HL-60/S4 (cell line): ENCODE measurements around the gene CCL11.
"Not testable (repeated sequence)": the region's sequence is repeated elsewhere in the genome, so short reads cannot be mapped to it uniquely, and the experiment has no call there.

ENCODE experiments used
- in situ Hi-C: fragments of 300-500 bp; cut with MboI; formaldehyde crosslinking; loops from 2 replicates; pipeline ENCODE4 v1.14.3; 2022; ENCODE audit warnings: low sequenced_read_pairs

CCL11 gene

GRCh38 chr17:34305606-34306005 lies 20.1 kb downstream of the CCL11 start:
- in situ Hi-C loops = no loop called here

DNA sequence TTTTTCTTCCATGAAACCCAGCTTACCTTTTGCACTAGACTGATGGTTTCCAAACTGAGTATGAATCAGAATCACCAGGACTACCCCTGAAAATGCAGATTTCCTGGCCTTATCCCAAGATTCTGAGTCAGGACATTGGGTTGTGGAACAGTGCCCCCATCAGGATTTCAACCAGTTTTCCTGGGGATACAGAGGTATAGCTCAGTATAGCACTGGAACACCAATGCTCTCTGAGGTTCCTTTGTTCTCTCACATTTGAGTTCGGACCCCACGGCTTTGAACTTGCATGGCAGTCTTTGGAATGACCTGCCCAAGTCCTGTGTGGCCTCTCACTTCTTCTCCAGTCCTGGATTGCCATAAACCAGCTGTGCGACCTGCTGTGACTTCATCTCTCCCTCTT lies 20.9 kb downstream of the CCL11 start:
- in situ Hi-C loops = no loop called here

- in situ Hi-C loops = no loop called here
Measured at GRCh38 chr17:34307110-34307509, 21.6 kb downstream of the CCL11 start.

GRCh38 chr17:34308371-34308770 lies 22.8 kb downstream of the CCL11 start:
- in situ Hi-C loops = no loop called here

DNA sequence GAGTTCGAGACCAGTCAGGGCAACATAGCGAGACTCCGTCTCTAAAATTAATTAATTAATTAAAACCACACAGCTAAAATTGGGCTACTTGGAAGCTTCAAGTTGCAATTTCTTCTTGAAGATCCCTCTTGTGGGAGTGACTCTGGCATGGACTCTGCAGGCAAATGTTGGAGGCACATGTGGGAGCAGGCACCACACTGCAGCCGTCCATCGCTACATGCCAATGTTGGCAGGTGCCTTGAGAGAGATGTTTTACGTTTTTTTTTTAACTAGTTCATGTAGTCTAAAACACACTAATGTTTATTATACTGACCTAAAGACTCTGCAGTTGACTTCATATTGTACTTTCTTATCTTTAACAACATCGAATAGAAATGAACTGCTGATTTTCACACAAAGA lies 25.7 kb downstream of the CCL11 start:
- in situ Hi-C loops = no loop called here

DNA sequence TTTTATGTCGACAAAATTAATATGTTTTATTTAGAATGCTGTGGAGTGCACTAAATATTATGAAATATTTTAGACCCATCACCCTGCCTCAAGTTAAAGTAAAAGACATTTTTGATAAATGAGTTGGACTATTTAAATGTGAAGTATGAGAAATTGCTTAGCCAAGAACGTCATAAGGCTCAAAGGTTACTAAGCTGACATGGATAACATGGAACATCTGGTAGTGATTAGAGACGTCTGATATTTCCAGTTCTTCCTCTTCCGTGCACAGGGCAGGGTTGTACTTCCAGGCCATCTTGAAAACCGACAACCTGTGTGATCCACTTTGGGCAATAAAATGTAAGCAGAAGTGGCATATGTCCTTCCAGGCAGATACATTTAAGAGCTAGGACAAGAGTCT lies 26.5 kb downstream of the CCL11 start:
- in situ Hi-C loops = no loop called here

GRCh38 chr17:34313164-34313563 lies 27.6 kb downstream of the CCL11 start:
- in situ Hi-C loops = no loop called here

DNA sequence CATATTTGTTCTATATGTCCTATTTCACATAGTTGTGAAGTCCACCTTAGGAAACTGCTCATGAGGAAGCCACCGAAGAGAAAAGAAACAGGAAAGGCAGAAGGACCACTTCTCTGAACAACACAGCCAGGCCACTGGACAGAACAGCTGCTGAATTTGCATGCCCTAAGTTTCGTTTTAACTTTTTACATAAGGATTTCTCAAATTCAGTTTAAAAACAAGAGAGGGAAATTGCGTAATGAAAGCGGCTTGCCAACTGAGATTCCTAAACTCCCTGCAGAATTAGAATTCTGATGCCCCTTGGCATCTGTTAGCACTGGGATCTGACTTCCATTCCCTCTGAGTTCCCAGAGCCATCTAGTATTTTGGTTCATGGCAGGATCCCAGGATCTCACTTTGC lies 28.7 kb downstream of the CCL11 start:
- in situ Hi-C loops = no loop called here

DNA sequence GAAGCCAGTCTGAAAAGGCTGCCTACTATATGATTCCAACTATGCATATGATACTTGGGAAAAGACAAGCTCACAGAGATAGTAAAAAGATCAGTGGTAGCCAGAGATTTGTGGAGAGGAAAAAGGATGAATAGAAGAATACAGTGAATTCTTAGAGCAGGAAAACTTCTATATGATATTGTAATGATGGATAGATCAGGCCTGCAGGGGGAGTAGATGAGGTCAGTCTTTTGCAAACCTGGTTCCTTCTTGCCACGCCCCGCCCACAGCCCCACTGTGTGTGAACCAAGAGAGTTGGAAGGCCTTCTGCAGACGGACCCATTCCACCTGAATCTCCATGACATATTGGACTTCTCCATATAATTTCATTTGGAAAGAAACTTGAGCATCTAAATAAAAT lies 32.9 kb downstream of the CCL11 start:
- in situ Hi-C loops = no loop called here

DNA sequence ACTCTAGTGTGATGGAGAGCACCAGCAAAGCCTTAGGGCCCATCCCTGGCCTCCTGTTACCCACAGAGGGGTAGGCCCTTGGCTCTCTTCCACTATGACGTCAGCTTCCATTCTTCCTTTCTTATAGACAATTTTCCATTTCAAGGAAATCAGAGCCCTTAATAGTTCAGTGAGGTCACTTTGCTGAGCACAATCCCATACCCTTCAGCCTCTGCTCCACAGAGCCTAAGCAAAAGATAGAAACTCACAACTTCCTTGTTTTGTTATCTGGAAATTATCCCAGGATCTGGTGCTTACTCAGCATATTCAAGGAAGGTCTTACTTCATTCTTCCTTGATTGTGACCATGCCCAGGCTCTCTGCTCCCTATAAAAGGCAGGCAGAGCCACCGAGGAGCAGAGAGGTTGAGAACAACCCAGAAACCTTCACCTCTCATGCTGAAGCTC lies 33.5 kb downstream of the CCL11 start, which contains the start of gene CCL8:
TSS of gene CCL8 (plus strand) at position 397 of the 445 bp plus-strand sequence. CDS start 67 bp downstream, outside the sequence.
- in situ Hi-C loops = no loop called here

GRCh38 chr17:34321964-34322363 lies 36.4 kb downstream of the CCL11 start:
- in situ Hi-C loops = no loop called here

GRCh38 chr17:34327580-34327979 lies 42.0 kb downstream of the CCL11 start:
- in situ Hi-C loops = not testable (repeated sequence)

DNA sequence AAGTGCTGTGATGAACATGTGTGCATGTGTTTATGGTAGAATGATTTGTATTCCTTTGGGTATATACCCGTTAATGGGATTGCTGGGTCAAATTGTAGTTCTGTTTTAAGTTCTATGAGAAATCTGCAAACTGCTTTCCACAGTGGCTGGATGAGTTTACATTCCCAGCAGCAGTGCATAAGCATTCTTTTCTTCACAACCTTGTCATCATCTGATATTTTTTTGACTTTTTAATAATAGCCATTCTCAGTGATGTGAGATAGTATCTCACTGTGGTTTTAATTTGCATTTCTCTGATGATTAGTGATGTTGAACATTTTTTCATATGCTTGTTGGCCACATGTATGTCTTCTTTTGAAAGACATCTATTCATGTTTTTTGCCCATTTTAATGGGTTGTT lies 52.2 kb downstream of the CCL11 start:
- in situ Hi-C loops = no loop called here
